GM21786 (cell line): Measurements from ENCODE around the gene PHACTR3.

Experiments
- ATAC-seq: cut with Tn5 transposase; IDR thresholded peaks from one replicate; pipeline ENCODE4 v1.9.1; 2021; ENCODE audit not compliant: unreplicated experiment

The PHACTR3 gene

GRCh38 chr20:59895908-59896307 is 291.6 kb downstream of the PHACTR3 start:
- no peak for ATAC-seq
